NCI-H69 (cell line): Measurements from ENCODE around the gene TLE2.

Experiments used
- DNase-seq: peaks from one replicate; lab custom pipeline; 2025; lab: John Stamatoyannopoulos, UW

TLE2 gene

DNA sequence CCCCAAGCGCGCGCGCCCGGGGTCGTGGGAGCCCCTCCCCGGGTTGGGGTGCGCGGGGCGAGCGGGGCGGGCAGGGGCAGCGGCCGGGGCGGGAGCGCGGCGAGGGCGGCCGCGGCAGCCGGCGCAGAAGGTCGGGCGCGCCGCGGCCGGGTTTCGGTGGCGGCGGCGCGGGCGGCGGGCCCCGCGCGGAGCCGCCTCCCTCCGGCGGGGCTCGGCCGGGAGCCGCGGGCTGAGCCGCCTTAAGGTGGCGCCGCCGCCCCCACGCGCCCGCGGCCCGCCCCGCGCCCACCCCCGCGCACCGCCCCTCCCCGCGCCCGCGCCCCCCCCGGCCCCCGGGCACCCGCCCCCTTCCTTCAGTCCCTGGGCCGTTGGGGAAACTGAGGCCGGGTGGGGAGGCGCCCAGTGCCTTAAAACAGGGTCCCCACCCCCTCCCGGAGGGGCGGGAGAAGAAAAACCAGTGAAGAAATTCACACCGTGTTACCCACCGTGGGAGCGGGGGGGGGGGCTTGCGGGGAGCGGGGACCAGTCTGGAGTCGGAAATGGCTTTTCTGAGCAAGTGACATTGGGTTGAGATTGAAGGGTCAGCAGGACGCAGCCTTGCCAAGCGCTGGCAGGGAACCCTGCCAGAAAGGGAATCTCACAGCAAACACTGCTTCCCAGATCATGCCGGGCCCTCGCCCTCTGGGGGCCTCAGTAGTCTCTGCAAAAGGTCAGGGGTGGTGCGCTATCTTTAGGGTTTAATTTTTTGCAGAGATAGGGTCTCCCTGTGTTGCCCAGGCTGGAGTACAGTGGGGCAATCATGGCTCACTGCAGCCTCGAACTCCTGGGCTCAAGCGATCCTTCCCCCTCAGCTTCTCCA lies at the start of gene TLE2:
Gene TLE2, minus strand, starts transcription at position 216 of the 859 bp plus-strand sequence. CDS start 376 bp downstream, outside the sequence.
- peak; percentile 62 for DNase-seq

DNA sequence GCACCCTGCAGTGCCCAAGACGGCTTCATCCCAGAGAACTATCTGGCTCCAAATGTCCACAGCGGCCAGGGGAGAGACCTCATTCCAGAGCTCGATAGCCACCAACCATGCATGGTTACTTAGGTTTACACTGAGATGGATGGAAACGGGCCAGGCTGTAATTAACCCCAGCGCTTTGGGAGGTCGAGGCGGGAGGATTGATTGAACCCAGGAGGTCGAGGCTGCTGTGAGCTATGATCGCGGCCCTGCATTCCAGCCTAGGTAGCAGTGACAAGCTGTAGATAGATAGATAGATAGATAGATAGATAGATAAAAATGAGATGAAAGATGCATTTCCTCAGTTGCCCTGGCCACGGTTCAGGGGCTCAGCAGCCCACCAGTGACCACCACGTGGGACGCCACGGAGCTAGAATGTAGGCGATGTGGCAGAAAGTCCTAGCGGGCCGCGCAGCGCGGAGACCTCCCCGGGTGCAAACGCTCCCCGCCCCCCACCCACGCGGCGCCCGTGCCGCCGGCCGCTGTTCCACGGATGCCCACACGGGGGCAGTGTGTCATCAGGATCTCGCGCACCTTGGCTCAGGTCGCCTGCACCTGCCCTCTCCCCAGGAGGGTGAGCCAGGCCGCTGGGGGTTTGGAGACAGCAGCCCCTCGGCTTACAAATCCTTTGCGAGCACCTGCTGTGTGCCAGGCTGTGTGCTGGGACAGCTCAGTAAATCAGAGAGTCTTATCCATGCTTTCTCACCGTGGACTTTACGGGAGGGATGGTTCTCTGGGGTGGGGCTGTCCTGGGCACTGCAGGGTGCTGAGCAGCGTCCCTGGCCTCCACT lies 46.7 kb upstream of the TLE2 start:
- DNase-seq: peak; percentile 88

DNA sequence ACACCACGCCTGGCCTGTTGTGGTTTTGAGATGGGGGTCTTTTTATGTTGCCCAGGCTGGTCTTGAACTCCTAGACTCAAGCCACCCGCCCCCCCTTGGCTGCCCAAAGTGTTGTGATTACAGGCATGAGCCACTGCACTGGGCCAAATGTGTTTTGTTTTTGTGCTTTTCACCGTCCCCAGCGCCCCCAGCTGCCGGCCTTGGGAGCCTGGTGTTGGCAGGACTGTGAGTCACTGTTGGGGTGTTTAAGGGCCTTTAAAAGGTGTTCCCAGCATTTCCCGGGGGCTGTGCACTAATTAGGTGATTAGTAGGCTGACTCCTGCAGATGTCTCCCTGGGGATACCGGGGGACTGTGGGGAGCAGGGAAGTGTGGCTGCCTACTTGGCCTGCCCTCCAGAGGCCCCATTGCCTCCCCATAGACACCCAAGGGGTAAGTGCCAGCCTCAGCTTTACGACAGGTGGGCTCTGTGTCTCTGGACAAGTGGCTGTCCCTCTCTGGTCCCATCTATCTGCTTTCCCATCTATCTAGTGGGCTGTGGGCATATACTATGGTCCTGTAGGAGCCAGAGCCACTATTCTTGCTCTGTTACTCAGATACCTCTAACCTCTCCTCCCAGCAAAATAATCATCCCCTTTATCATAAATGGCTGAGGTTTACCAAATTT lies 45.0 kb upstream of the TLE2 start:
- DNase-seq: peak; percentile 59

DNA sequence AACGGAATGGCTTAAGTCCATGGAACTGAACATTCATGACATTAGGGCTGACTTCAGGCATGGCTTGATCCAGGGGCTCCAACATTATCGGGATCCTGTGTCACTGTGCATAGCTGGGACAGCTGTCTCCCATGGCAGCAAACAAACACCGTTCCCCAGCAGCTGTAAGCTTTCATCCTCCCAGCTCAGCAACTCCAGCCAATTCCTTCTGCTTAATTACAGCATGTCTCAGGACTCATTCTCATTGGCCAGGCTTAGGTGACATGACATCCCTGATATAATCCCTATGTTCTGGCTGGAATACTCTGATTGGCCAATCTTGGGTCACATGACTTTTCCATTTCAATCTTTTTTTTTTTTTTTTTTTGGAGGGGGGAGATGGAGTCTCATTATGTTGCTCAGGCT lies 44.1 kb upstream of the TLE2 start:
- DNase-seq: peak; percentile 98

DNA sequence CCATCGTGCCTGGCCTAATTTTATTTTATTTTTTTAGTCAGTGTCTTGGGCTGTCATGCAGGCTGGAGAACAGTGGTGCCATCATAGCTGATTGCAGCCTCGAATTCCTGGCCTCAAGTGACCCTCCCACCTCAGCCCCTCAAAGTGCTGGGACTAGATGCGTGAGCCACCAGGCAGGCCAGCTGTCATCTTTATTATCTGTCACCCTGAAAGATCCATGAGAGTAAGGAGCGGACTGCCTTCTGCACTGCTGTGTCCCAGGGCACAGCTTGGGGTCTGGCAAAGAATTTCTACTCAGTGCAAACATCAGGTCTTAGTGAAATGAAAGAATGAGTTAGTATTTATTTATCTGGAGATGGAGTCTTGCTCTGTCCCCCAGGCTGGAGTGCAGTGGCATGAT lies 42.7 kb upstream of the TLE2 start:
- peak; percentile 48 for DNase-seq

DNA sequence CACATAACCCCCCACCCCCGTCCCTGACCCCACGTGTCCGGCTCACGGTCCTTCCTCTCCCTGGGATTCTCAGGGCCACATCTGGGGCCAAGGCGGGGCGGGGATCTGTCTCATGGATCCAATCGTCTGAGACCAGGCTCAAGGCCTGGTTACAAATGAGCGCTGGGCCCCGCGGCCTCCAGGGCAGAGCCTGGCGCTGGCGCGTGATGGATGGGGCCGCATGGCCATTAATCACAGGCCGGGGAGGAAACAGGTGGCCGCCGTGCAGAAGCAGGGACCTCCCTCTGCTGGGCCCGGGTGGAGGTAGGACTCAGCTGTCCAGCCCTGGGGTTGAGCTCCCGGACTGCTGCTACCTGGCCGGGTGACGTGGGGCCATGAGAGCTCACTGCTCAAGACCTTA lies 39.0 kb upstream of the TLE2 start:
- DNase-seq: peak; percentile 96

DNA sequence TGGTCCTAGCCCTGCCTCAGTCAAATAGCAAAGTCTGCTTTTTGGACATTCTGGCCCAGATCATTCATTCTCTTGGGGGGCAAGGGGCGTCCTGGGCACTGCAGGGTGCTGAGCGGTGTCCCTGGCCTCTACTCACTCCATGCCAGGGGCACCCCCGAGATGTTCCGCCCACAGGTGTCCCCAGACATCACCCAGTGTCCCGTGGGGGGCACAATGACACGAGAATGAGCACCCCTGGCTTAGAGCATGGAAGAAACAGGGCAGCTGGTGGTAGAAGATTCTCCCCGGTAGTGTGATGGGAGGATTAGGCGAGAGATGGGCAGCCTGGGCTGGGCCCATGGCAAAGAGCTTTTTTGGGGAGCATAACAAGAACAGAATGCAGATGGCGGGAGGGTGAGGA lies 38.5 kb upstream of the TLE2 start:
- DNase-seq: no peak

DNA sequence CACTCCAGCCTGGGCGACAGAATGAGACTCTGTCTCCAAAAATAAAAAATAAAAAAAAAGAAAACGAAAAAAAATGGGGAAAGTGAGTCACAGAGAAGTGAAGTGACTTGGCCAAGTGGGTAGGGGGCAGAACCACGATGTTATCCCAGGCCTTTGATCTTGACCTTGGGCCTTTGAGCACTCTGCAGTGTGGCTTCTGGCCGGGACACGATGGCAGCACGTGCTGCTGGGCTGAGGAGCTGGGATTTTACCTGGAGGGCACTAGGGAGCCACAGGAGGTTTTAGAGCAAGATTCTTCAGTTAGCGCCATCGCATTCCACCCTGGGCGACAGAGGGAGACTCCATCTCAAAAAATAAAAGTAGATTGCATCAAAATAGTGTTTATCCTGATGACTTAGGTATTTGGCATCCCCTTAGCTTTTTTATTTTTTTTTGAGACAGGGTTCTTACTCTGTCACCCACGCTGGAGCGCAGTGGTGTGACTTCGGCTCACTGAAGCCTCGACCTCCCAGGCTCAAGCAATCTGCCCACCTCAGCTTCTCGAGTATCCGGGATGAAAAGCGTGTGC lies 37.5 kb upstream of the TLE2 start:
- DNase-seq: no peak

DNA sequence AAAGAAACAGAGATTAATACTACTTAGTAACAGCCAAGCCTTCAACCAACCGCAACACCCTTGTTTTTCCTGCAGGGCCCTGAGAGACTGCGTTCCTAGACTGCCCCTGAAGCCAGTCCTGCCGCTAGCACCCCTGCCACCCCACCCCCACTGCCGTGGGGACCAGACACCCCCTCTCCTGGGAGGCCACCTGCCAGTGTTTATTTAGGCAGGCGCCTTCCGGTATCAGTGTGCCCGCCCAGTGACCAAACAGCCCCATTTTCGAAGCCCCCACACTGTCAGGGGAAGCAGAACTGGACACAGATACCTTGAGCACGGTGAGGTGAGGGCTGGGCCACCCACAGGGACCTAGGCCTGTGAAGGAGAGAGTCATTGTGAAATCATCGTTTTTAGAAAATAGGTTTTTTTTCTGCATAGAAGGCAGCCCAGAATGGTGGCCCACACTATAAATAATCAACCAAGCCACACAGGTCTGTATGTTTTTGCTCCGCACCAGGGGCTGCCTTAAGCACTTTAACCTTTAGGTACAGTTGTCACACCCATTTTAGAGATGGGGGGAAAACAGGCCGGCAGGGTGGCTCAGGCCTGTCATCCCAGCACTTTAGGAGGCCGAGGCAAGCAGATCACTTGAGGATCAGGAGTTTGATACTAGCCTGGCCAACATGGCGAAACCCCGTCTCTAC lies 36.7 kb upstream of the TLE2 start:
- DNase-seq: peak; percentile 88

DNA sequence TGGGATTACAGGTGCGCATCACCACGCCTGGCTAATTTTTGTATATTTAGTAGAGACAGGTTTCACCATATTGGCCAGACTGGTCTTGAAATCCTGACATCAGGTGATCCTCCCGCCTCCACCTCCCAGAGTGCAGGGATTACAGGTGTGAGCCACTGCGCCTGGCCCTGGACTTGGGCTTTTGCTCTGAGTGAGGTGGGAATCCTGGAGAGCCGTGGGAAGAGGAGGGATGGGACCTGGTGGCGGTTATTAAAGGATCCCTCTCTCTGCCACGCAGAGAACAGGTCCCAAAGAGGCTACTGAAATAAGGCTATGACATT lies 34.9 kb upstream of the TLE2 start:
- peak; percentile 42 for DNase-seq

DNA sequence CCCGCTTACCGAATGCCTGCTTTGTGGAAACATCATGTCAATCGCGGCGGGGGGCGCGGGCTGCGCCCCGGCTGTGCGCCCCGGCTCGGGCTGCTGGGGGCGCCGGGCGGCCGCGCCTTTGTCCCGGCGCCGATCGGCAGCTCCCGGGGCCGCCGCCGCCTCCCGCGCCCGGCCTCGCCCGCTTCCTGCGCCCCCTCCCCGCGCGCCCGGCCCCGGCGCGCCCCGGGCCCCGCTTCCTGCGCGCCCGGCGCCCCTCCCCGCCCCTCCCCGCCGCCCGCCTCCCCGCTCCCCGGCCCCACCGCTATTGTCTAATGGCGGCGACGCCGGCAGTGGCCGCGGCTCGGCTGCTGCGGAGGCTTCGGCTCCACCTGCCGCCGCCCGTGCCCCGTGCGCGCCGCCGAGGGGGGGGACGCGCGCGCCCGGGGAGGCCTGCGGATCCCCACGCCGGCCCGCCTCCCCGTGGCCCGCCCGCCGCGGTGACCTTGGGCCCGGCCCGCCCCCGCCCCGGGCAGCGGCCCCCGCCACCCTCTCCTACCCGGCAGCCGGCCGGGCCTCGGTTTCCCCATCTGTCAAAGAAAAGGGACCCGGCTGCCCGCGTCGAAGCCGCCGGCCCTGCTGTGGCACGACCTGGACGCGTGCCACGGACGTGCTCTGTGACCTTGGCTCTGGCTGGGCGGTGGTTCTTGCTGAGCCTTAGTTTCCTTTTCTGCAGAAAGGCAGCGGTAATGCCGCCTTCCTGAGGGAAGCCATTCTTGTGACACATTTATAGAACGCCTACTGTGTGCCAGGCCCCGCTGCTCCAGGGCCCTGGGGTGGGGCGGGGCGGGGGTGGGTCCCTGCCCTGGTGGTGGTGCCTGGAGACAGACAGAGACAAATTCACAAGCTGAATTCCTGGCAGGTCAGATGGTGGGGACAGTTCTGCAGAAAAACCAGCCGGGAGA lies 33.4 kb upstream of the TLE2 start, which contains the start of gene TLE5:
Gene TLE5, minus strand, starts transcription at position 331 of the 941 bp plus-strand sequence. Its CDS starts 295 bp downstream, at position 36.
- DNase-seq: peak; percentile 90

DNA sequence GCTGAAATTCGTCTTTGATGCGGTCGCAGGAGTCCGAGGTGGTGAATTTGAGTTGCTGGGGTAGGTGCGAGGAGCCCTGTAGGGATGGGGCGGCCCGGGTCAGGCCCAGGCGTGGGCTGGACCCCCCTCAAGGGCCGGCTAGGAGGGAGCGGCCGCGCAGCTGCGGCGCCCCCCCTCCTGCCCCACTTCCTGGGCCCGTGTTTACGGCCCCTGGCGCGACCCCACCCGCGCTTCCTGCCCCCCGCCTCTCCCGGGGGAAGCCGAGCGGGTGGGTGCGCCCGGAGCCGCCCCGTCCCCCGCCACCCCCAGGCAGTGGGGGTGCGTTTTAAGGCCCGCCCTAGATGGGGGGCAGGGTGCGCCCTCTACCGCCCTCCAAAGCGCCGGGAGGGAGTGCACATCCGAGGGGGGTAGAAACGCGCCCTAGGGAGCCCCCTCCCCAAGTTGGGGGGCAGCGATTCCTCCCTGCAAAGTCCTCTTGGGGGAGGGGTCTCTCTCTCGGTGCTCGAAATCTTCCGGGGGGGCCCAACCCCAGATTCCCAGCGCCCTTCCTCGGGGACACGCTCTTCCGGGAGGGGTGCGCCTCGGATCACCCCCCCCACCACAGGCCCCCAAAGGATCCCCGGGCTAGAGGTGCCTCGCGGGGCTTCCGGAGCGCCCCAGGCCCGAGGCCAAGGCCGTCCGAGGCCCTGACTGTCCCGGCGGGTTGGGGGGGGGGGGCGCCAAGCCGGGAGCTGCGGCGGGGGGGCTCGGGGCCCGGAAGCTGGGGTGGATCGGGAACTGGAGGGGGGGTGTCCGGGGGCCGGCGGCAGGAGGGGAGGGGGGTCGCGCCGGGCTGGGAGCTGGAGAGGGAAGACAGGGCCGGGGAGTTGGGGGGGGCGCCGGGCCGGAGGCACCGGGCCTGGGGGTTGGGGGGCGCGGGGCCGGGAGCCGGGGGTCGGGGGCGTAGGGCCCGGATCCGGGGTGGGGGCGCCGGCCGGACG lies 32.4 kb upstream of the TLE2 start:
- DNase-seq: peak; percentile 88

DNA sequence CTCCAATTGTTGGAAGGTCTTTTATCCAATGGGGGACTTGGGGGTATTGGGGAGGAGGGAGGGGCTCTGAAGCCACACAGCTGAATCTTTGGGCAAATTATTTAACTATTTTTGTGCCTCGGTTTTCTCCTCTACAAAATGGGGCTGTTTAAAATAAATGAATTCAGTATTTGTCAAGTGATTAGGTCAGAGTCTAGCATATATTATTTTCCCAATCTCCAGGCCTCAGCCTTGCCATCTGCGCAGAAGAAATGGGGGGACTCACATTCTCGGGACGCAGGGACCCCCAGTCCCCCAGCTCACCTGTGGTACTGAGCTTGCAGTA lies 31.7 kb upstream of the TLE2 start:
- DNase-seq: no peak

DNA sequence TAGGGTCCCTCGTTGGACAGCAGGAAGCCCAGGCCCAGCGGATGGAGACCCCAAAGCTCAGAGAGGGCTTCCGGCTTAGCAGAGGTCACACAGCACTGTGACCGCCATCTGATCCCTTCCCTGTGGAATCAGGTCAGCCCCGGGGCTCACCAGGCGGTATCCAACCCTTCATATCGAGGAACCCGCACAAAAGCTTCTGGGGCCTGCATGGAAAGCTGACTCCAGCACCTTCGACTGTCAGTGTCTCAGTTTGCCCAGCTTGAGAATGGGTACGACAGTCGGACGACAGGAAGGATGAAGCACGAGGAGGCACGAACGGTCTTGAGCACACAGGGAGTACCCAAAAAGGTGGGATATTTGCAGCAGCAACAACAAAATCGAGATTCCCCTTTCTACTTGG lies 30.6 kb upstream of the TLE2 start:
- no peak for DNase-seq

DNA sequence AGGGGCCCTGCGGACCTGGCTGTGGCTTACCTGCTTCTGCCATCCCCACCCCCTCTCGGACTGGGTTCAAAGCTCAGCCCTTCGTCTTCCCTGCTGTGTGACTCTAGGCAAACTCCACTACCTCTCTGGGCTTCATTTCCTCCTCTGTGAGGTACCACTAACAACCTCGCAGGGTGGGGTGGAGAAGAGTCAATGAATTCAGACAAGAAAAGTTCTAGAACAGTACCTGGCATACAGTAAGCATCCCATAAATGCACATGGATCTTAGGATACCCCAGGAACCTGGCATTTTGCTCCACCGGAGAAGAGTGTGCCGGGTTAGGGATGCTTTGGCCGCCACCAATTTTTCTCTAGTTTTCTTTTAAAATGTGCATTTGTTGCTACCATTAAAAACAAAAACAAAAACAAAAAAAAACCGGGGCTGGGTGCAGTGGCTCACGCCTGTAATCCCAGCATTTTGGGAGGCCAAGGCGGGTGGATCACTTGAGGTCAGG lies 29.8 kb upstream of the TLE2 start:
- no peak for DNase-seq

DNA sequence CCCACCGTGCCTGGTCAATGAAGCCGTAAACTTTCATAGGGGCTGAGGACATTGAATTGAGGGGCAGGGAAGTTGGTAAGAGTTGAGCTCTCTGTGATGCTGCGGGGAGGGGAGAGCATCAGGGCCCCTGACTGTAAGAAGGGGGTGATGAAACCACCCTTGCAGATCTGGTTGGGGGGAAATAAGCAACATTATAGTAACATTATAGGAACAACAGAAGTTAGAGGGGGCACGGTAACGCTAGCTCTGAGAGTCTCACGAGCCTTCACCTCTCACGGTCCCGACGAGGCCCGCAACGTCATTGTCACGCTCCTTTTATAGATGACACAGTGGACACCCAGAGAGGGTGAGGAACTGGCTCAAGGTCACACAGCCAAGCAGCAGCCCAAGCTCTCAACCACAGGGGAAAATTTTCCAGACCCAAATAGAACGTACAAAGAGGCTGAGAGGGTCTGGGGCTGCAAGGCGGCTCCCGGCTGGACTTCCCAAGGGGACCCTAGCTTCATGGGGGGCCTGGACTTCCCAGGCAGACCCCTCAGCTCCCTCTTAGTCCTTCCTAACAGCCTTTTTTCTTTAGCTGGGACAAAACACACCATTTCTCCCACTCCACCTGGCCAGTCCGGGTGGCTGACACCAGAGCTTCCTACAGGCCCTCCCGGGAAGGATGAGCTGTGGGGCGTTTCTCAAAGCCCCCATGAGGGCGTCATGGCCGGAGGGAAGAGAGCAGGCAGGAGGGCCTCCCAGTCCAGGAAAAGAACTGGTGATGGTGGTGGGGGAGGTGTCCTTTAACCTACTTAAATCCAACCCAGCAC lies 29.1 kb upstream of the TLE2 start:
- DNase-seq: no peak

DNA sequence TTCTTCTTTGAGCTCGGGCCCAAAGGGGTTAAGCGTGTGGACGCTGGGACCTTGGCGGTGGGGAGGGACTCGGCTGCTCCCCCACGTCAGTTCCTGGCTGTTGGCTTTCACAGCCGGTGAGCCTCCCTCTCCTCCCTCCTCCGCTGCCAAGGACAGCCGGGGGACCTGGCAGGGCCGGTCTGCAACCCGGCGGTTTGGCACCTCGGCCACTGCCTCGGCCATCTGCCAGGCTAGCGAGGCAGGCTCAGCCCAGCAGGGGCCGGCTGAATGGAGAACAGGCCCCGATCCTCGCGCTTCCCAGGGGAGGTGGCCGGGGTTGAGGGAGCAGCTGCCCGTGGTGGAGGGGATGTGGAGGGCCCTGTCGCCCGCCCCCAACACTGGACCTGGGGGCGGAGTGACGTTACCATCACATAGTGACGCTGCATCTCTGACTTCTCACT lies 28.2 kb upstream of the TLE2 start:
- peak; percentile 97 for DNase-seq

DNA sequence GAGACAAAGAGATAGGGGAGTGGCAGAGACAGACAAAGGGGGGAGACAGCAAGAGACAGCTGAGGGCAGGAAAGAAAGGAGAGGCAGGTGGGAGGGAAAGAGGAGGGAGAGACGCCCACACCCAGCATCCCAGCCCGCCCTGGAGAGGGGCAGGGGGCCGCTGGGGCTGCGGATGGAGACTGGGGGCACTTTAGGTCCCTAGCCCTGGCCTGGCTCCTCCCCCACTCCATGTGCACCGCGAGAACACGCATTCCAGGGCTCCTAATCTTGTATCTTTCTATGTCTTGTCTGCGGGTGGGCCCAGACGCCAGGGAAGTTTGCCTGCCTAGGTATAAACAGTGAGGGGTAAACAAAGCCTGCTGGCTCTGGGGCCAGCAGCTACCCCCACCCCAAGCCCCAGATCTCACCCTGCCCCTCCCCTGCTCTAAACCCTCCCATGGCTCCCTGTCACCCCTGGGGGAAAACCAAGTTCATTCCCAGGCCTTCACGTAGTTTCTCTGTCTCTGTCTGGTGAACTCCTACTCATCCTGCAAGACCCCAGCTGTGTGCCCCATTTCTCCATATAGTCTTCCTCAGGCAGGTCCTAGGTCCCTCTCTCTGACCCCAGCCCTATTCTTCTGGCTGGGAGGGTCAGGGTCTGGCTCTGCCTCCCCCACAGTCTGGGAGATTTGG lies 27.5 kb upstream of the TLE2 start:
- DNase-seq: peak; percentile 96
